UCSD-AML1 (cell line): ENCODE results near the gene BMP6.
"Not testable (repeated sequence)": the region's sequence is repeated elsewhere in the genome, so short reads cannot be mapped to it uniquely, and the experiment has no call there.

Source experiments
- DNase-seq: peaks from one replicate; lab custom pipeline; 2025; ENCODE audit not compliant: unreplicated experiment; lab: John Stamatoyannopoulos, UW

Gene BMP6

GRCh38 chr6:7786214-7786661 lies 60.3 kb downstream of the BMP6 start:
- DNase-seq: no peak

GRCh38 chr6:7787137-7787608 lies 61.3 kb downstream of the BMP6 start:
- no peak for DNase-seq

DNA sequence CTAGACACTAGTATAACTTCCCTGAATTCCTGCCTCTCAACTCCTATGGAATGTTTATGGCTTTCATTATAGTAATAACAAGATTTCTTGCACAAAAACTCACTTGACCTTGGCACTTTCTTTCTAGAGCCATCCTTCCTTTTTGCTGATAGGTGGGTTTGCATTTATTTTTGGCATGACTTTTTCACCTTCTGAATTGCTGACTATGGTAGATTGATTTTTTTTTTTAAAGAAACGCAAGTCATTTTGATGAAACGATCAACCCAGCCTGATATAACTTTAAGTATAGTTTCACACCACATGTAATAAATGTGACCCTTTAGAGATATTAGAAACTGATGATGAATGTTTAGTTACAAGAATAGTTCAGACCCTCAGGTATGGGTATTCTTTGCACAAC lies 61.8 kb downstream of the BMP6 start:
- no peak for DNase-seq

GRCh38 chr6:7794509-7794908 lies 68.6 kb downstream of the BMP6 start:
- no peak for DNase-seq

- no peak for DNase-seq
These were observed 71.5 kb downstream of the BMP6 start for GRCh38 chr6:7797386-7797785.

DNA sequence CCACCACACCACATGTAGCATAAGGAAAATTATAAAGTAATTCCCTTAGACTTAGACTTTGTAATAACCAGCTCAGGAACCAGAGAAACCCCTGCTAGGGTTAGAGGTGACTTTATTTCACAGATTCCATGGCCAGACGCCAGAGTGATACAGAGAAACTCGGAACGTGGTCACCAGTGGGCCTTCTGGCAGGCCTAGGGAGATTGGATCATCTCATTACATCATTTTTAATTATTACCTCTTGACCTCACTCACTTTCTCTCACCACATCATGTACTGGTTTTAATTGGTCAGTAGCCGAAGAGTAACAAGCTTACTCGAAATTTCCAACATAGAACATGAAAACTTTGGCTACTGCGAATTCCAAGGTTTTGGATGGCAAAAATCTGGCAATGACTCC lies 72.9 kb downstream of the BMP6 start:
- no peak for DNase-seq

DNA sequence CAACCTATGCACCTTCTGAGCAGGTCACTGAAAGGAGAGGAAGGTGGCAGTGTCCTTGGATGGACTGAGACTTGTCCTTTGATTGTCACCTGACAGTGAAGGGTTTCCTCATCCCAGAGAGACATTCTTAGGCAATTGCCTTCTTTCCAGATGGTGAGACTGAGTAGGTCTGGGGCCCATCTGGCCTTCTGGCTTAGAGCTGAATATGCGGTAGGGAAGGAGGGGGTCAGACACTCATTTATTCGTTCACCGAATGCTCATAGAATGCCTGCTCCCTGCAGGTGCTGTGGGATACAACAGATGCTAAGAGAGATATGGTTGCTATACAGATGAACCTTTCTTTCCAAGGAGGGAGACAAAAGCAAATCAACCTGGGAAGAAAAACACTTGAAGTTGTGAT lies 76.8 kb downstream of the BMP6 start:
- no peak for DNase-seq

DNA sequence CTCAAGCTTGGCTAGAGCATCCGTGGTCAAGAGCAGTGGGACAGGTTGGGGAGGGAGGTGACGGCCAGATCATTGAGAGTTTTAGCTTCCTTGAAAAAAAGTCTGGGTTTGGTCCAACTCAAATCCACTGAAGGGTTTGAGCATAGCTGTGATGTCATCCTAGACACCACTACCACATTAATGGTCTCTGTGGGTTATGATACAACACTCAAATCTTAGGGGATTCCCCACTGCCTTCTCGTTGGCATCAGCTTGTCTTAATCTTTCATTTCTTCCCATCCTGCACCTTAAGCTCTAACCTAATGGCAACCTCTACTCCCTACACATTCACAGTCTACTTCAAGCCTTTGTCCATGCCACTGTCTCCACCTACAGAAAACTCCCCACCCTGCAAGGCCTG lies 77.3 kb downstream of the BMP6 start:
- no peak for DNase-seq

- no peak for DNase-seq
These were observed 79.4 kb downstream of the BMP6 start for GRCh38 chr6:7805078-7805849.

DNA sequence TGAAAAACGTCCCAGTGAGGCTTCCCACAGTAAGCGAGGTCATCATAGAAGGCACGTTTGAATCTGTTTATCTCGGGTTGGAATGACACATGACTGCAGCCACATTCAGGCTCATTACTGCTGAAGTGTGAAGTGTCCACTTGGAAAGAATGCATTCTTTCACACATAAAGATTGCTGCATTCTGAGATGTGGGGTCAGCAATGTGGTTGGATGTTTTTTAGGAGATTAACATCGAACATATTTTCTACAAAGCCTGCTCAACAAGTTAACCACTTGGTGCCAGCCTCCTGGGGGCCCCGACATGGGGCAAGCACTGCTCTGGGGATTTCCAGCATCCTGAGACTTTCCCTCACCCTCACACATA lies 79.9 kb downstream of the BMP6 start:
- DNase-seq: no peak

DNA sequence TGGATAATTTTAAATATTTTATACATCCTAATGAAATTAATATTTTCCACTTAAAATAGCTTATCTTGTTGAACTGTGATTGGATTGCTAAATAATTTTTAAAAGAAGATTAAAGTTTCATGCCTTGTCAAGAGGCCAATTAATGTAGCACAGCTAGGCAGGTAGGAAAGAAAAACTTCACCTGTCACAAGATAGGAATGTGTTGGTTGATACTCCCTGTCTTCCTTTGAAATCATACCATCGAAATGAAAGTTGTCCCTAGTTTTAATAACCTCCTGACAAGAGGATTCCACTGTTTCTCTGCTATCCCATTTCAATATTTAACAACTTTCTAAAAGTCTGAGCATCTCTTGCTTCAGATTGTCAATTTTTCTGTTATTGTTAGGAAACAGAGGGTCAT lies 80.8 kb downstream of the BMP6 start:
- no peak for DNase-seq

DNA sequence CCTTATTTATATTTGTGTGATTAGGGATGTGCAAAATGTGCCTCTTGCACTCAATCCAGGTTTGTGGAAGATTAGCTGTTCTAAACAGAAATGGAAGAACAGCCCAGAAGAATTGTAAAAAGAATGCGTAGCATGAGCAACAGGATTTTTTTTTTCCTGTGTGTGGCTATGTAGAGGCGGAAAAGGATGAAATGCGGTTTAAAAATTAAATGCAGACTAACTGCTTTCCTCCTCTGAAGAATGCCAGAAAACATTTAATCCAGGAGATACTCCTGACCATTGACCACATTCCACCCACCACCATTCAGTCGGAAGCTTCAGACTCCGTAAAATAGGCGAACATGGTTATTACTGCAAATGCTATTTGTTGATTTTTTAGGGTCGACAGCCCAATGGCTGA lies 83.4 kb downstream of the BMP6 start:
- no peak for DNase-seq

- no peak for DNase-seq
These were observed 85.5 kb downstream of the BMP6 start for GRCh38 chr6:7811441-7811840.

DNA sequence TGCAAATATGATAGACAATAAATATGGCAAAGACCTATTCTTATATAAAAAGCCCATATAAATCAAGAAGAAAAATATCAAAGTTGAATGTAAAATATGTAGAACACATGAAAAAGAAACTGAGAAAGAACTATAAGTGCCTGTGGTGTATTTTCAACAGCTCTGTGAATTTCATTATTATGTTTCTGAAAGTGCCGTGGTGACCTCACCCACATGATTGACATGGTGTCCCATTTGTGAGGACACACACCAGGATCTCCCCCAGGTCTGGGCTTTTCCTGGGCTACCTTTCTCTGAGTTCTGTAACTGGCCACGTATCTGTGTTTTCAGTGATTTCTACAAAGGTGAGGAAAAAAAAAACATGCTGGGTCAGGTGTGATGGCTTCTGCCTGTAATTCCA lies 86.7 kb downstream of the BMP6 start:
- no peak for DNase-seq

DNA sequence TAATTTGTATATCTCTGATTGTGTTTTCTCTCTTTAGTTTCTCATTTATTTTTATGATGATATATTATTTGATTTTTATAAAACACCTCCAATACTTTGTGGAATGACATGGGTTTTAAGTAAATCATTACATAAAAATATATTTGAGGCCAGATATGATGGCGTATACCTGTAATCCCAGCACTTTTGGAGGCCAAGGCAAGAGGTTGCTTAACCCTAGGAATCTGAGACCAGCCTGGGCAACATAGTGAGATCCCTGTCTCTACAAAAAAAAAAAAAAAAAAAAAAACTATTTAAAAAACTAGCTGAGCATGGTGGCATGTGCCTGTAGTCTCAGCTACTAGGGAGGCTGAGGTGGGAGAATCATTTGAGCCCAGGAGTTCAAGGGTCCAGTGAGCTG lies 87.3 kb downstream of the BMP6 start:
- no peak for DNase-seq

- no peak for DNase-seq
These were observed 87.8 kb downstream of the BMP6 start for GRCh38 chr6:7813704-7814103.

GRCh38 chr6:7815716-7816115 lies 89.8 kb downstream of the BMP6 start:
- no peak for DNase-seq

- not testable (repeated sequence) for DNase-seq
These were observed 91.3 kb downstream of the BMP6 start for GRCh38 chr6:7817184-7817583.

DNA sequence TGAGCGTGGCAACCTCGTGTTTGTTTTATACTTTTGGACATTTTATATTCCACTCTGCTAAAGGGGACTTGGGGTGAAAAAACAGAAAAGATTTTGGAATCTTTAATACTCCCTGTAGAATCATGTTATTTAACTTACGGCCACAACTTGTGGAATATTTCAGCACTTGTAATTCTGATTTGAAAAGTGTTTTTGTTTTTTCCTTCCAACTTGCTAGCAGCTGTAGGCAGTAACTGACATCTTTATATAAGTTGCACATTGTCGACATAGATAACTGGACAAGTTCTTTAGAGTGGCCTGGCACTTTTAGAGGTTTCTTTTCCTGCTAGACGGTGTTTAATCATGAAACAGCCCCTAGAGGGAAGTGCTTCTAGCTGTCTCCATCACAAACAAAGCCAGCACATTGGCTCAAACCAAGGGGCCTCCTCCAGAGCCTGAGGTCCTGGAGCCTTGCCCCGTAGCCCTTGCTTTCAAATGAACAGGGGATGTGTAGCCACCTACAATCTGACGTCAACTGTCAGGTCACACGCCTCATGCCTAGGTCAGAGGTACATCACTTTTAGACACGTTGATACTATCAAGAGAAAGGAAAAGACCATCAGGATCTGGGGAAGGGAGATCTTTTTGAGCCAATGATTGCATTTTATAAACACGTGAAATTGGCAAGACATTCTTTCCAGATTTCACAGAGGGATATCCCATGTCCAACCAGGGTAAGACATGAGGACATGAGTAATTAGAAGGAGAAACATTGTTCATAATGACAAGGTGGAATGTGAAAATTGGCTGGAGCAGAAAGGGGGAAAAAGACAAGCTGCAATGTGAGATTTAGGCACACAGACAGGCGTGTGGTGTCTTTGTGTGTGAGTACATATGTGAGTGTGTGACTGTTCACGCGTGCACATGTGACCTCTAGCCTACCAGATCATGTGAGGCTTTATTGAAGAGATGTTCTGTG lies 92.6 kb downstream of the BMP6 start:
- DNase-seq: no peak

DNA sequence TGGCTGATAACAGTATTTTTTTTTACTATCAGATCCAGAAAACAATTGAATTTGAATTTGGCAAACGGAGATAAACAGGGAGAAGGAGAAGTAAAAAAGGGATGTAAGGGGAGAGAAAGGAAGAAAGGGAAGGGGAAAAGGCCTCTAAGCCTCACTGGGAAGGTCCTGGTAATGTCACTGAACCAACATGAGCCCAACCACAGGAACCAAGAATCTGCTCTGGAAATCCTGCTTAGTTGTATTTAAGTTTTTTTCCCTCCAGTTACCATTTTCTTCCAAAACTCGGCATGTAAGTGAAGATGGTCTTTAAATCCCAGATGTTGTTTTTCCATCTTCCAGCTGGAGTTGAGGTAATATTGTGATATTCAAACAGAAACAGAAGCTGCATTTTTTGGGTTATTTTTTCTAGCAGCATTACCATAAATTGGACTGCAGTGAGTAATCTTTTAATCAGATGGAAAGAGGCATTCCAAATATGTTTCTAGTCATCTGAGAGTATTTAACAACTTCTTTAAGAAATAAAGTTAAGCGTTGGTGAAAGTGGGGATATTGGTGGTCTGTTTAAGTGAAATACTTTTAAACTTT lies 93.6 kb downstream of the BMP6 start:
- no peak for DNase-seq

- no peak for DNase-seq
These were observed 94.5 kb downstream of the BMP6 start for GRCh38 chr6:7820288-7820835.
